Colonic mucosa (tissue), 4 donors: ENCODE measurements around the gene KHNYN. TPM values are rescaled to one million over a fixed set of nuclear protein-coding genes. Genes with fewer than 3 reads are reported as not detected.

ENCODE experiments used
- DNase-seq: peaks from one replicate; pipeline ENCODE4 v3.0.0-alpha.2; 2020
- H3K27ac ChIP-seq: fragments of 200-600 bp; one replicate; pipeline ENCODE4 v1.8.0; 2021
- H3K27me3 ChIP-seq: fragments of 200-600 bp; one replicate; pipeline ENCODE4 v1.8.0; 2021
- H3K36me3 ChIP-seq: fragments of 200-600 bp; one replicate; pipeline ENCODE4 v1.8.0; 2021
- H3K4me1 ChIP-seq: fragments of 200-600 bp; one replicate; pipeline ENCODE4 v1.8.0; 2021; ENCODE audit warnings: mild to moderate bottlenecking
- H3K4me3 ChIP-seq: fragments of 200-600 bp; one replicate; pipeline ENCODE4 v1.8.0; 2021
- H3K9ac ChIP-seq, 2 donors: one replicate each; pipeline ENCODE4 v1.7.0; 2013; ENCODE audit warnings: control low read depth in 2 of 2, low read depth in 2 of 2, low read length in 2 of 2
- H3K9me3 ChIP-seq: fragments of 200-600 bp; one replicate; pipeline ENCODE4 v1.8.0; 2021
- intact Hi-C: fragments of 100-400 bp; cut with DNase I; formaldehyde crosslinking; loops from one replicate; pipeline ENCODE4 v1.14.1; 2022
- total RNA-seq, 2 donors: library from RNA; stranded (reverse); fragmentation: NEBNext Ultra II Directional in 1 of 2; extraction: Animal tissue kit (Norgen Biotek cat#: 25700) in 1 of 2; gene quantifications; one replicate each; pipeline ENCODE4 v1.2.1, GENCODE V29; 2021
- TF ChIP-seq, protein P1 (sequence below): fragments of 200-600 bp; IDR thresholded peaks from one replicate; pipeline ENCODE4 v1.8.0; 2022; ENCODE audit warnings: antibody characterized with exemption, mild to moderate bottlenecking
- donor health status: healthy.
- donor health status: DM: no; HTN: no; CAD: no.
- donor health status: DM: no; HTN: no; CAD: no.

Gene KHNYN
- 10 to 100 TPM; 82.6 to 90.4 TPM for total RNA-seq

DNA sequence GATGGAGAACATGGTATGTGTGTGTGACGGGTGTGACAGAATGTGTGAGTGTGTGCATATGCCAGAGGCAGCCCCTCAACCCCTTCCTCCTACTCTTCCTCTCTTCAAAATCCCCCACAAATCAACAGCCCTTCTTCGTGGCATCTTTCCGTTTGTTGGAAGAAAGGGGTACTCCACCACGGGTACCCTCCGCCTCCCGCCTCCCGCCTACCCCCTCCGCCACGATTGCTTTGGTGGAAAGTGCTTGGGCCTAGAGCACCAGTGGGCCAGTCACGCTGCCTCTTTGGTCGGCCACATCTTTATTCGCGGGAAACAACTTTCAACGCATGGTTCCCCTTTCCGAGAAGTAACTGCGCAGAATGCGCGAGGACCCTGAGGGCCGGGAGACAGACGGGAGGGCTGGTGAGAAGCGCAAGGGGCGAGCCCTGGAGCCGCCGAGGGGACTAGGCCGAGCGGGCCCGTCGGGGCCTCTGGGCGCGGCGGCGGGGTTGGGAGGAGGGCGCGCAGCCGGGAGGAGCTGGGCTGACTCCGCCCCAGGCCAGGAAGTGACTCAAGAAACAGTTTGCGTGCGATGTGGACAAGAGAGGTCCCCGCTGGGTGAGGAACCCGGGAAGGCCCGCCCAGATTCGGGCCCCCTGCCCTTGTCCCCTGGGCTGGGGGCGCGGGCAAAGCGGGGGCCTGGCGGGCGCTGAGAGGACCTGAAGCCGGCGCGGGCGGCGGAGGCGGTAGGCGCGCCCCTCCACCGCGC lies at the start of gene KHNYN, which contains the start of gene CBLN3:
Gene KHNYN, plus strand, starts transcription at position 560 of the 748 bp plus-strand sequence. CDS start 777 bp downstream, outside the sequence.
Gene CBLN3, minus strand, starts transcription at position 274 of the 748 bp plus-strand sequence. CDS start 614 bp downstream, outside the sequence.
- TF ChIP-seq, protein P1, sequence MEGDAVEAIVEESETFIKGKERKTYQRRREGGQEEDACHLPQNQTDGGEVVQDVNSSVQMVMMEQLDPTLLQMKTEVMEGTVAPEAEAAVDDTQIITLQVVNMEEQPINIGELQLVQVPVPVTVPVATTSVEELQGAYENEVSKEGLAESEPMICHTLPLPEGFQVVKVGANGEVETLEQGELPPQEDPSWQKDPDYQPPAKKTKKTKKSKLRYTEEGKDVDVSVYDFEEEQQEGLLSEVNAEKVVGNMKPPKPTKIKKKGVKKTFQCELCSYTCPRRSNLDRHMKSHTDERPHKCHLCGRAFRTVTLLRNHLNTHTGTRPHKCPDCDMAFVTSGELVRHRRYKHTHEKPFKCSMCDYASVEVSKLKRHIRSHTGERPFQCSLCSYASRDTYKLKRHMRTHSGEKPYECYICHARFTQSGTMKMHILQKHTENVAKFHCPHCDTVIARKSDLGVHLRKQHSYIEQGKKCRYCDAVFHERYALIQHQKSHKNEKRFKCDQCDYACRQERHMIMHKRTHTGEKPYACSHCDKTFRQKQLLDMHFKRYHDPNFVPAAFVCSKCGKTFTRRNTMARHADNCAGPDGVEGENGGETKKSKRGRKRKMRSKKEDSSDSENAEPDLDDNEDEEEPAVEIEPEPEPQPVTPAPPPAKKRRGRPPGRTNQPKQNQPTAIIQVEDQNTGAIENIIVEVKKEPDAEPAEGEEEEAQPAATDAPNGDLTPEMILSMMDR = no peak

DNA sequence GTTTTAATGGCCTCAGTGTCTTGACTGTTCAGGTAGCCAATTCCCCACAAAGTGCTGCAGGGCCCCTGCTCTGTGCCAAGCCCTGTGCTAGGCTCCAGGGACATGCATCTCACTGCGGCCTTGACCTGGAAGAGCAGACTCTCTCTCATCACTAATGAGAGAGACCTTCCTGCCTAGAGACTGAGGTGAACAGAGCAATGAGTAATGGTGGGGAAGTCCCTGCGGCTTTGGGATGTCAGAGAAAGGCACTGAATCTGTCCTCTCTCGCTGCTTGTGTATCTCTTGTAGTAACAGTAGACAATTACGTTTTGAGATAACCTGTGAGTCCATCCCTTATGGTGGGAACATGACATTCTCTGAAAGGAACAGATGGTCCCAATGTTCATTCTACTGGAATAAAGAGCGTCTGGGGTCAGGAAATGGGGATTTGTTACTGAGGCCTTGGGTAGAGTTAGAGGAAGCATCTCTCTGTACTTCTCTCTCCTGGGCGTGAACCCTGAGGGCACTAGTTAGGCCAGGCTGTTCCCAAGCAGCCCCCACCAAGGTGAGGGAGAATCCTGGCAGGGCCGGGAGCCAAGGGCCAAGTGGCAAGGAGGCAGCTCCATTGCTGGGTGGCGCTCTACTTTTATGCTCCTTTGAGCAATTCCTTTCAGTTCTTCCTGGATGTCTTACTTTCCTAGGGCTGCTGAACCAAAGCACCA lies 48.2 kb upstream of the KHNYN start:
- Histone ChIP-seq H3K9ac (no peak overlapping the region), H3K4me1 (no peaks in the 10 kb centered on the region), H3K27me3 (no peaks in the 10 kb centered on the region), H3K9me3 (no peaks in the 10 kb centered on the region), H3K4me3 (no peak overlapping the region), H3K36me3 (no peaks in the 10 kb centered on the region), H3K27ac (no peak overlapping the region)
- intact Hi-C loops = no loop called here
- no peak for DNase-seq
- TF ChIP-seq, protein P1 = no peak

More for the DNA sequence above, at the start of gene KHNYN, which contains the start of gene CBLN3:
- Histone ChIP-seq H3K36me3 (peaks cover 11% of the 10 kb centered on the region), H3K27me3 (no peaks in the 10 kb centered on the region), H3K27ac (peak within 1 kb of the TSS; percentile 92), H3K4me3 (peak within 1 kb of the TSS; percentile 74), H3K9me3 (no peaks in the 10 kb centered on the region), H3K9ac (peak within 1 kb of the TSS; percentile 95 to 99), H3K4me1 (peaks cover 25% of the 10 kb centered on the region)
- intact Hi-C loops = loop anchor here (2.0 to 10.0 kb wide), 2 partner anchors 63 to 185 kb away; partner anchors contain the start of gene TINF2
- DNase-seq = peak; percentile 93

DNA sequence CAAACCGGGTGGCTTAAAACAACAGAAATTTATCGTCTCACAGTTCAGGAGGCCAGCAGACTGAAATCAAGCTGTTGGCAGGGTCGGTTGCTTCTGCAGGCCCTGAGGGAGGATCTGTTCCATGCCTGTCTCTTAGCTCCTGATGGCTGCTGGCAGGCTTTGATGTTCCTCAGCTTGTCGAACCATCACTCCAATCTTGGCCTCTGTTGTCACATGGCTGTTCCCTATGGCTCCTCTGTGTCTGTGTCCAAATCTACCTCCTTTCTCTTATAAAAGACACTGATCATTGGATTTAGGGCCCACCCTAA lies 47.7 kb upstream of the KHNYN start:
- intact Hi-C loops = no loop called here

DNA sequence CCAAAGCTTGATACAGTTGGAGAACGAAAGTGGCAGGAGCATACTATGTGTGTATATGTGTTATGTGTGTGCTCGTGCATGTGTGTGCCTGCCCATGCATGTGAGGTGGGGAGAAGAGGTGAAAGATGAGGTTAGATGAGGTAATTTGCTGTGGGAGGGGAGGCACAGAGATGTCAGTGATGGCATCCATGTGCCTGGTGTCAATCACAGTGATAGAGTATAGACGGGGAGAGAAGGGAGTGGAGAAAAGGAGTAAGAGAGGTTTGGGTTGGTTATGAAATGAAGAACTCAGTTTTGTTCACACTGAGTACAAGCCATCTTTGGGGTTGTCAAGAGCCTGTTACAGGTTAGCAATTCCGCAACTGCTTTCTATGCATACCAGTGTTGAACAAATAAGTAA lies 45.6 kb upstream of the KHNYN start:
- Histone ChIP-seq H3K4me3 (no peak overlapping the region), H3K9ac (no peak overlapping the region), H3K27me3 (no peaks in the 10 kb centered on the region), H3K4me1 (no peaks in the 10 kb centered on the region), H3K36me3 (no peaks in the 10 kb centered on the region), H3K27ac (no peak overlapping the region), H3K9me3 (no peaks in the 10 kb centered on the region)
- TF ChIP-seq, protein P1 = no peak
- intact Hi-C loops = no loop called here
- DNase-seq = no peak

More for the DNA sequence above, 47.7 kb upstream of the KHNYN start:
- TF ChIP-seq, protein P1 = no peak
- H3K27me3 ChIP-seq = no peaks in the 10 kb centered on the region
- H3K4me1 ChIP-seq = no peaks in the 10 kb centered on the region
- no peak overlapping the region for H3K4me3 ChIP-seq
- DNase-seq = no peak
- H3K27ac ChIP-seq = no peak overlapping the region
- no peak overlapping the region for H3K9ac ChIP-seq
- no peaks in the 10 kb centered on the region for H3K36me3 ChIP-seq
- H3K9me3 ChIP-seq = no peaks in the 10 kb centered on the region

DNA sequence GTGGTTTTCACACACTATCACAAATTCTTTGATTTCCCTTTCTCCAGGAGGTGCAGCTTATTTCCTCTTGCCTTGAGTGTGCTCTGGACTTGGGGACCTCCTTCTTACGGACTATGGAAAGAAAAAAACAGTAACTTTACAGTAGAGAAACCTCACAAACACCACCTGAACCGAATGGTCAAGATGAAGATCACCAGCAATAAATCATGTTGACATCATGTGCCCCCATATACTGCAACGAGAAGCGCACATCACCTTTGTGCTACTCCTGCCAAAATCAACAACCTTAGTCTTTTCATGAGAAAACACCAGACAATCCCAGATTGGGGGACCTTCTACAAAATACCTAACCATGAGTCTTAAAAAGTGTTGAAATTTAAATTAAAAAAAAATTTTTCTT lies 44.2 kb upstream of the KHNYN start:
- Histone ChIP-seq H3K27ac (no peak overlapping the region), H3K9me3 (no peaks in the 10 kb centered on the region), H3K4me1 (no peaks in the 10 kb centered on the region), H3K4me3 (no peak overlapping the region), H3K36me3 (no peaks in the 10 kb centered on the region), H3K27me3 (no peaks in the 10 kb centered on the region), H3K9ac (no peak overlapping the region)
- TF ChIP-seq, protein P1 = no peak
- no peak for DNase-seq
- intact Hi-C loops = no loop called here
